MCF 10A (cell line): ENCODE data around the gene HOXC4. TPM values are rescaled to one million over a fixed set of nuclear protein-coding genes. Genes with fewer than 3 reads are reported as not detected.

Source experiments
- BruUV-seq: library from RNA; stranded (reverse); fragments of 400-500 nt; replicated peaks from 2 replicates; lab custom pipeline; 2021; lab: Mats Ljungman, UMichigan
- CTCF ChIA-PET: fragments of 300-600 bp; sonication (Branson Sonifier 250); formaldehyde crosslinking; extraction: SDS; loops from one replicate; lab custom pipeline; 2021; ENCODE audit warnings: antibody characterized with exemption, inconsistent platforms; lab: Yijun Ruan, JAX
- POLR2A ChIA-PET: fragments of 300-600, 350-650 bp; sonication (Branson Sonifier 250); formaldehyde crosslinking; extraction: SDS; loops from one replicate; lab custom pipeline; 2020; ENCODE audit warnings: antibody characterized with exemption, inconsistent platforms; lab: Yijun Ruan, JAX
- DNase-seq: peaks from one replicate; pipeline ENCODE4 v3.0.0-alpha.2; 2018; ENCODE audit not compliant: unreplicated experiment
- H3K27ac Mint-ChIP-seq: one replicate; pipeline ENCODE4 v1.8.0; 2022; ENCODE audit warnings: mild to moderate bottlenecking, low read depth, mixed read lengths; ENCODE audit not compliant: unreplicated experiment
- H3K27me3 Mint-ChIP-seq: one replicate; pipeline ENCODE4 v1.8.0; 2022; ENCODE audit warnings: mixed read lengths; ENCODE audit not compliant: insufficient read depth, unreplicated experiment
- H3K36me3 Mint-ChIP-seq: one replicate; pipeline ENCODE4 v1.8.0; 2022; ENCODE audit warnings: mild to moderate bottlenecking, moderate library complexity, mixed read lengths; ENCODE audit not compliant: insufficient read depth, unreplicated experiment
- H3K4me1 Mint-ChIP-seq: one replicate; pipeline ENCODE4 v1.8.0; 2022; ENCODE audit warnings: mixed read lengths; ENCODE audit not compliant: insufficient read depth, unreplicated experiment
- H3K4me3 Mint-ChIP-seq: one replicate; pipeline ENCODE4 v1.8.0; 2022; ENCODE audit warnings: mild to moderate bottlenecking, moderate library complexity, mixed read lengths; ENCODE audit not compliant: unreplicated experiment
- H3K9me3 Mint-ChIP-seq: one replicate; pipeline ENCODE4 v1.8.0; 2022; ENCODE audit warnings: mixed read lengths; ENCODE audit not compliant: unreplicated experiment
- CTCF ChIP-seq: fragments of 200-600 bp; IDR thresholded peaks from one replicate; pipeline ENCODE4 v1.8.0; 2022; ENCODE audit warnings: antibody characterized with exemption, mild to moderate bottlenecking; ENCODE audit not compliant: unreplicated experiment
- intact Hi-C: fragments of 100-400 bp; cut with micrococcal nuclease; formaldehyde crosslinking; loops from 2 replicates; pipeline ENCODE4 v1.14.1; 2022
- total RNA-seq: library from RNA; stranded (reverse); gene quantifications from 2 replicates; pipeline ENCODE4 v1.2.3, GENCODE V29; 2022

Gene HOXC4
- total RNA-seq, 1 experiment from 2014 or later = 1.7 TPM

- peak; percentile 54 for DNase-seq
- no peaks in the 10 kb centered on the region for H3K9me3 Mint-ChIP-seq
- intact Hi-C loops = loop anchor here (2.0 kb wide), 1 partner anchor 93 kb away; no protein-coding TSS in a partner anchor
- H3K27me3 Mint-ChIP-seq = no peaks in the 10 kb centered on the region
- BruUV-seq = TSS peak; percentile 11
- peaks cover 20% of the 10 kb centered on the region for H3K36me3 Mint-ChIP-seq
- ChIA-PET POLR2A (interaction anchor here (0.6 to 2.6 kb wide), 15 partner anchors 10 to 175 kb away, joined by 3 to 31 read pairs (median 5); partner anchors contain the start of genes HOXC8 and SMUG1), CTCF (interaction anchor here (0.6 to 9.4 kb wide), 28 partner anchors 8 to 346 kb away, joined by 3 to 233 read pairs (median 5); partner anchors contain the start of genes HOXC4, HOXC8 and SMUG1)
- H3K4me3 Mint-ChIP-seq = peak overlapping the region; percentile 71
- H3K4me1 Mint-ChIP-seq = peaks cover 11% of the 10 kb centered on the region
- TF ChIP-seq CTCF = no peak
- H3K27ac Mint-ChIP-seq = no peak overlapping the region
Observed at GRCh38 chr12:54033106-54033979, 20.3 kb upstream of the HOXC4 start.

DNA sequence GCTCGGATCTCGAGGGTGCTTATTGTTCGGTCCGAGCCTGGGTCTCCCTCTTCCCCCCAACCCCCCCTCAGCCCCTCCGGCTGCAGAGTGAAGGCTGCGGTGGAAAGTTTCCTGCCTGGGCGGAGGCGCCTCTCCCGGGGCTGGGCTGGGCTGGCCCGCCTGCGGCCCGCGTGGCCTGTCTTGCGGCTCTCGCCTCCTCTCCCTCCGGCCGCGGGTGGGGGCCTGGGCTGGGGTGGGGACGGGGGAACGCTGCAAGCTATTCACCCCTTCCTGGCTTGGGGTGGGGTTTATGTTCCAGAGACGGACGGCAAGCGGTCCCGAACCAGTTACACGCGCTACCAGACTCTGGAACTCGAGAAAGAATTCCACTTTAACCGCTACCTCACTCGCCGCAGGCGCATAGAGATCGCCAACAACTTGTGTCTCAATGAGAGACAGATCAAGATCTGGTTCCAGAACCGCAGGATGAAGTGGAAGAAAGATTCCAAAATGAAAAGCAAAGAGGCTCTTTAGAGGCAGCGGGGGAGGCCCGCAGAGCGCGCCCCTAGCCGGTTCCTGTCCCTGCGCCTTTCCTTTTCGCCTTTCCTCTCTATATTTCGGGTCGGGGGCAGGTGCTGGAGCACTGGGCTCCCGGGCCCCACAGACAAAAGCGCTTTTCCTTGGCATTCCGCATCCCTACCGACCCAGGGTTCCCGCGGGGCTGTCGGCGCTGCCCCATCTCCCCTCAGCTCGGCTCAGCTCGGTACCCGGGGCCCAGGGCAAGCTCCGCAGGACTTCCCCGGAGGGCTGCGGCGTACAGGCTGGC, 19.5 kb upstream of the HOXC4 start:
- H3K27me3 Mint-ChIP-seq = no peaks in the 10 kb centered on the region
- BruUV-seq = no TSS peak
- TF ChIP-seq CTCF = no peak
- H3K27ac Mint-ChIP-seq = no peak overlapping the region
- DNase-seq = no peak
- peaks cover 11% of the 10 kb centered on the region for H3K4me1 Mint-ChIP-seq
- H3K9me3 Mint-ChIP-seq = no peaks in the 10 kb centered on the region
- H3K36me3 Mint-ChIP-seq = peaks cover 18% of the 10 kb centered on the region
- intact Hi-C loops = loop anchor here (2.0 kb wide), 1 partner anchor 93 kb away; no protein-coding TSS in a partner anchor
- POLR2A ChIA-PET = no interaction called here
- CTCF ChIA-PET = interaction anchor here (0.5 to 4.8 kb wide), 5 partner anchors 111 to 174 kb away, joined by 3 to 54 read pairs (median 5); no protein-coding TSS in a partner anchor
- peak overlapping the region; percentile 71 for H3K4me3 Mint-ChIP-seq

DNA sequence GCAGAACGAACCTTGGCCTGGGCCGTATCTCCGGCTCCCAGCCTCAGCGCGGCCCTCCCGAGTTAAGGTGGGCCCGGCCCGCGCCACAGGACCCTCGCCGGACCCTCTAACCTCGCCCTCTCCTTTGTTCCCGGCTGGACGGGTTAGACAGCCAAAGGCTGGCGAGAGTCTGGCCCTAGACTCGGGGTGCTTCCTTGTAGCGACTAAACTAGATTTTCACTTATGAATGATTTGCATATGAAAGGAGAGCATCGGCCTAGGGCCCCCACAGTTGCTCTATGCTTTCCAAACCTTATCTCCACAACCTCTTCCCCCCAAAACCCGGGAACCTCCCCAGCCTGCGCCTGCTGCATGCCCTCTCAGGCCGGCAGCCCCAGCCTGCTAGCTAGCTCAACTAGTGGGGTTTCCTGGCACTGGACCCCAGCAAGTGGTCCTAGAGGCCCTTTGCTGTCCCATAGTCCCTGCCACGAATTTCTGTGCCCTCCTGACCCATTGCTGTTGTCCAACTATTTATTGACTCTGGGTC, 18.8 kb upstream of the HOXC4 start:
- intact Hi-C loops = no loop called here
- CTCF ChIA-PET = interaction anchor here (0.5 to 1.9 kb wide), 9 partner anchors 89 to 340 kb away, joined by 3 to 8 read pairs (median 4); no protein-coding TSS in a partner anchor
- H3K4me1 Mint-ChIP-seq = peaks cover 11% of the 10 kb centered on the region
- H3K27ac Mint-ChIP-seq = no peak overlapping the region
- no peaks in the 10 kb centered on the region for H3K9me3 Mint-ChIP-seq
- POLR2A ChIA-PET = no interaction called here
- DNase-seq = no peak
- TF ChIP-seq CTCF = no peak
- no peaks in the 10 kb centered on the region for H3K27me3 Mint-ChIP-seq
- no TSS peak for BruUV-seq
- peaks cover 11% of the 10 kb centered on the region for H3K36me3 Mint-ChIP-seq
- H3K4me3 Mint-ChIP-seq = peak overlapping the region; percentile 7
